ENCODE results near the gene ADGRA3.

ADGRA3 gene

DNA sequence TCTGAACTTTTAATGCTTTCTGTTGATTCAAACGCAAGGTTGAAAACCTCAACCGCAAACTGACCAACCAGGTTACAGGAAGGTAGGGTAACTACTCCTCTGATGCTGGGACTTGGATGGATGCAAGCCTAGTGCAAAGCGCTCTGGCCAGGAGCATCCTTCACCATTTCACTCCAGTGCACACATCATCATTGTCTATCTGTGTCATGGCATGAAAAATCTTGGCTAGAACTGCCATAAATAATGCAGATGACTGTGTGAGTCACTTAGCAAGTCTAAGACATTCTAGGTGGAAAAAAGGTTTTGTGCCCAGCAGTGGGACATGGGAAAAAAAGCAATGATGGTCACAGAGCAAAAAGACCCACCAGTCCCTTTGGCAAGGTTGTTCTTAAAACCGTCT is 10.9 kb downstream of the ADGRA3 start:
- no peak for DNase-seq

DNA sequence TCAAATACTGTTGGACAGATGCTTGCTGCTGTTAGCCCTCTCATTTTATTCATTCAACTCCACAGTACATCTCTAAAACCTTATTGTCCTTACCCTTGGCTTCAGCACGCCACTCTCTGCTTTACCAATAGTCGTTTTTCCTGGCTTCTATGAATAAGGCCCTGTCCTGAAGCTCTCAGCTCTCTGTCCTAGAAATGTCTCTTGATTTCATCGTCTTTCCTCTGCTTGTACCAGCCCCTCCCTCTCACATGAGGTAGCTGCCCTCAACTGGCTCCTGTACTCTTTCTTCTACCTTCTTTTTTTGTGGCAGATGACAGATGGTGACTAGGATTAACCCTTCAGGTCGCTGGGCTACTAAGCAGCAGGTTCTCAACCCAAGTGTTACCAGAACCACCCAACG is 11.4 kb downstream of the ADGRA3 start:
- DNase-seq: no peak

DNA sequence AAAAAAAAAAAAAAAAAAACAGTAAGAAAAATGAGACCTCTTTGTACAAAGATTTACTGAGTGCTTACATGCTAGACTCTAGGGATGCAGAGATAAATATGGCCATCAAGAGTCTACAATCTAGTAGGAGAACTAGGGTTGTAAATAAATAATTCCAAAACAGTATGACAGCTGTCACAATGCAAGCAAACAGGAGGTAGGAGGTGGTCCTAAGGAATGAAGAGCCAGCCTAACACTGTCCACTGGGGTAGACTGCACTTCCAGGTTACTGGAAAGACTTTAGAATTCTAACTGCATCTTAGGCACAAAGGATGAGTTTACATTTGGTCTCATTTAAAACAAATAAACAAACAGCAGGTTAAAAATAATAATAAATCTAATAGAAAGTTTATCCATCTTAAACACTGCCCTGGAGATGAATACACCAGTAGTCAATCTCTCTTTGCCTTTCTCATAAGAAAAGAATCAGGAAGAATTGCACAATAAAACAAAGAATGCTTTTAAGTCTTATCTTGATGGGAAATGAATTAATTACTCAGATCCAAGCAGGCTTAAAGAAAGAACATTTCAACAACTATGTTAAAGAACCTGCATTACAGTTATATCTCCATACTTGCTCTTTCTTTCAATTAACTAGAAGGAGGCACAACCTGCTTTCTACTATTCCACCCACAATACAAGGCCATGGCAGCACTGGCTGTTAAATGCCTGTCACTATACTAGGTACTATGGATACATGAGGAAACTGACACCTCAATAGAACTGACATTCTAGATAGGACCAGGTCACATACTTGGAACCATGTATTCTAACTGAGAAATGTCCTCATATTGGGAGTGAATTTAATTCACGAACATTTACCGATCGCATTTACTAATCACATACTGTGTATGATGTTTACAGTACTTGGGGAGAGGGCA is 12.7 kb downstream of the ADGRA3 start:
- no peak for DNase-seq

DNA sequence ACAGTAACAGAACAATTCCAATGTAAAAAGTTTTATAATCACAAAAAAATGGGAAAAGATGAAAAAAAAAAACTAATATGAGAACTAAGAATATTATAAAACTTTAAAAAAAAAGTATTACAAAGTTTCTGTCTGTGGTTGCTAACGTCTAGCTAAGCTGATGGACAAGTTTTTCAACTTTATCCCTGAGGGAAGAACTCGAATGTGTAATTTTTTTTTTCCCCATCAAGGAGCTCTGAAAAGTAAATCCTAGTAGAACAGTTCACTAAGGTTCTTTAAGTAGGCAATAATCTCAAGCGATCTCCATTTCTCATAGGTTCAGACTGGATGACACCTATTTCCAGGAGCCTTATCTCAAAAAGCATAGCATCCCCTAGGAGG is 14.2 kb downstream of the ADGRA3 start:
- no peak for DNase-seq

DNA sequence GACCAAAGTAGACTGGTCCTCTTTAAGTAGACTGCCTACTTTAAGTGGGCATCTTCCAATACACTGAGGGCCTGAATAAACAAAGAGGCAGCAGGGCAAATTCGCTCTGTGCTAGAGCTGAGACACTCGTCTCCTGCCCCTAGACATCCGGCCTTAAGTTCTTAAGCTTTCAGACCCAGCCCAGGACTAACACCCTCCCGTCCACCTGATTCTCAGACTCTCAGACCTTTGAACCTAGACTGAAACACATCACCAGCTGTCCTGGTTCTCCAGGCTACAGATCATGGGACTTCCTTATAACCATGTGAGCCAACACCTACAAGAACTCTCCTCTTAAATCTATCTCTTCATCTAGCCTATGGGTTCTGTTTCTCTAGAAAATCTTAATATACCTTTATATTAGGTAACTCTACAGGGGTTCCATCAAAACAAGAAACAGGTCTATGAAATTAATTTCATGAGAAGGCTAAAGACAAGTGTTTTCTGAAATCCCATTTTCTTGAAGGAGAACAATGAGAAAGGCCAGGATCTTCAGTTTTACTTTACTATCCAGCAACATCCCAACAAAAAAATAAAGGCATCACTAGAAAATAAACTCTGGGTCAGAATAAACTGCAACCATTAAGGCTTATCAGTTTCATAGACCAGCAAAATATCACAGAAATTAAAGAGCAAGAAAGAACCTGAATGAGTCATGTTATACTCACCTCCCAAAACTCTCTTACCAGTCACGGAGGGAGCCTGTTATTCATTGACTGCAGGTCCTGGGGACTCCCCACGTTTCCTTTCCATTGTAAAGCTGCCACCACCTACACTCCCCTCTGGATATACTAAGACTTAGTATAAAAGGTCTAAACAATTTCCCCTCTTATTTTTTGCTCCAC is 14.8 kb downstream of the ADGRA3 start:
- DNase-seq: no peak

DNA sequence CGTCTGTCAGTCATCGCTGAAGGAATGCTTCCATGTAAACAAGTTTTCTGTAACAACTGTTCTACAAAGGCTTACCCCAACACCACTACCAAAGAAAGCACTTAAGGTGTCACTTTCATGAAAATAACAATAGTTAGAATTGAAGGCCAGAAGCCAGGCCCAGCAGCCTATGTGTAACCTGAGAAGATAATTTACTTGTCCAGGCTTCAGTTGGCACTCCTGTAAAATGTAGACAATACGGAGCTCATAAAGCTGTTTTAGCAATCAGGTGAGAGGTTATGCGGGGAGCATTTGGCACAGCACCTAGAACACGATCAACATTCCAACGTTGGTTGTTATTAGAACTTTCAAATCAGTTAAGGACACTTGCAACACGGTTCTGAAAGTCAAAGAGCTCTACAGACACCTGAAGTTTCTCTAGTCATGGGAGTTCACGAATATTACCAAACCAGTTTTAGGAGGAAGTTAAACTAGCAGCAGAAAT is 15.7 kb downstream of the ADGRA3 start:
- DNase-seq: no peak

DNA sequence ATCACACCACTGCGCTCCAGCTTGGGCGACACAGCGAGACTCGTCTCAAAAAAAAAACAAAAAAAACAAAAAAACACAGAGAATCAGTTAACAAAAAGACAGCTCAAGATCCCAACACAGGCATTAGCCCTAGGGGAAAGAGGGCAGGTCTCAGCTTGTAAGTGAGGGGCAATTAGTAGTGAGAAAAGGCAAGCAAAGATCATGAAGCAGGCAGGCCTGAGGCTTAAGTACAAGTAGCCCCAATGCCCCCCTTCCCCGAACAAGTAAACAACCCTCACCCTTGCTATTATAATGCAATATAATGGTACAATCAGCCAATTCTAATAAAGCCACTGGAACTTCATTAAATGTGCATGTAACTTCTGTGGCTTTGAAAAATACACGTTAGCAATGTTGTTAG is 17.0 kb downstream of the ADGRA3 start:
- no peak for DNase-seq

DNA sequence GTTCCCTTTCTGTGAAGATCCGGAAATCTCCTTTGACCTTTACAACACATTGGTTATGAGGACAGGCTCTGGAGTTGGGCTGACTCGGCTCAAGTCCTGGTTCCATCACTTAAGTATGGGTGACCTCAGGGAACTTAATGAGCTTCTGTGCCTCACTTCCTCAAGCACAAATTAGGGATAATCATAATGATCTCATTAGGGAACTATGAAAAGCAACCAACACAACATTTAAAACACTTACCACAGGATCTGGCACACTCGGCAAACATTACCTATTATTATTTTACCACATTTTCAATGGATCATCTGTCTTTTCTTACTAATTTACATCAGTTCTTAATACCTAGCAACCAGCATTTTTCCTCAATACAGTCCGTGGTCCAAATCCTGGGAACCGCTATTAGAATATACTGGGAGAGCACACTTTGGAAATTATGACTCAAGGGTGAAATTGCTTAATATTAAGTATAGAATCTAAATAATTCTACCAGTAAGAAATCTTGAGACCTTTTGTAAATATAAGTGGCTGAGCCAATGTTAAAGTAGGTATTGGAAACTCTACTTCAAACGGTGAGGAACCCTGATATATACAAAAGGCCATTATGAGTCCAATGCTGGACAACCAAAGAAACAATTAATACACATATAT is 19.6 kb downstream of the ADGRA3 start:
- DNase-seq: no peak

DNA sequence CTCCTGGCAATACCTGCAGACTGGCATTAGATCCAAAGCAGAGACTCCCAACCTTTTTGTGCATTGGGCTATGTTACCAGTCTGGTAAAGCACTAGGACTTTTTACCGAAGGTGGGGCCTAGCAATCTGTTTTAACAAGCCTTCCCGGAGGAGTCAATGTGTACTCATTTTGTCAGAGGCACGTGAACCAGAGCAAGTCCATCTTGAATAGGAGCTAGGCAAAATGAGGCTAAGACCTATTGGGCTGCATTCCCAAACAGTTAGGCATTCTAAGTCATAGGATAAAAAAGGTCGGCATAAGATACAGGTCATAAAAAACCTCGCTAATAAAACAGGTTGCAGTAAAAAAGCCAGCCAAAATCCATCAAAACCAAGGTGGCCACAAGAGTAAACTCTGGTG is 22.3 kb downstream of the ADGRA3 start:
- DNase-seq: no peak

DNA sequence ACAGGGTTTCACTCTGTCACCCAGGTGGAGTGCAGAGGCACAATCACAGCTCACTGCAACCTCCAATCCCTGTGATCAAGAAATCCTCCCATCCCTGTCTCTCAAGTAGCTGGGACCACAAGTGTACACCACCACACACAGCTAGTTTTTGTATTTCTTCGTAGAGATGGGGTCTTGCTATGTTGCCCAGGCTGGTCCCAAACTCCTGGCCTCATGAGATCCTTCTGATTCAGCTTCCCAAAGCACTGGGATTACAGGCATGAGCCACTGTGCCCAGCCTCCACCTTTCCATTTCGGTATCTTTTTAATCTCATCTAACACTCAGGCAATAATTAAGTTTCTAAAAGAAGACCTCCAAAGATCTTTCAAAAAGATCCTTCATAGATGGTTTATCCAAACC is 22.9 kb downstream of the ADGRA3 start:
- DNase-seq: no peak

DNA sequence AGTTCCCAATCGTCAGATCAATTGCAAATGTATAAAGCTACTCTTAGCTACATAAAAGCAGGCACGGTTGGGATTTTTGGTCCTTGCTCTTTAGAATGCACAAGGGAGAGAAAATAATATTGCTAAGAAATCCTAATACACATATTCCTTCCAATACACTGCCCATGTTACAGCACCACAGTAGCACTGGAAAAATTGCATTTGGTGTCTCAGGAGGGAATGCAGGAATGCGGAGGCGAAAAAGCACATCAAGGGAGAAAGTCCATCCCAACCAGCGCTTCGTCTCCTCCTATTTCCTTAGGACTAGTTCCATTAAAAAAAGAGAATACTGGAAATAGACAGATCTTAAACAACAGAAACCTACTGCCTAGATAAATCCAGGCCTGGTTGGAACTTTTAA is 23.9 kb downstream of the ADGRA3 start:
- DNase-seq: no peak

DNA sequence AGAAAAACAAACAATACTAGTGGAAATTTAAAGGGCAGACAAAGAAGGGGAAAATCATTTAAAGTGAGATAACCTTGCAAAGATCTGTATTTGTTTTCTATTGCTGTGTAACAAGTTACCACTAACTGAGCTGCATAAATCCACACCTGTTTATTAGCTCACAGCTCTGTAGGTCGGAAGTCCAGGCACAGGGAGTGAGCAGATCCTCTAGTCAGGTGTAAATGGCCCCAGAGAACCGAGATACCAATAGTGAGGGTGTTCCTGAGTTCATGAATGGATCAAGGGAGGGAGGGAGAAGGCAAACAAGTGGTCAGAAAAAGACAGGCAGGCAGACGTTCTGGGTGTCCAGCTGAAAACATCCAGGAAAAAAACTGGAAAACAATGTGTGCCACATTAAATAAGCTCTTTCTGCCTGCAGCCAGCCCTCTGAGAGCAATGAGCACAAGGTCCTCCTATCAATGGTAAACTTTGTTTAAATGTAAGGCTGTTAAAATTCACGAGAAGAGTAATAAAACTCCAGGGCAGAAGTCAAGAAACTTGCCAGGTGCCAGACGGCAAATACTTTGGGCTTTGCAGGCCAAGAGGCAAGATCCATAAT is 25.0 kb downstream of the ADGRA3 start:
- no peak for DNase-seq

DNA sequence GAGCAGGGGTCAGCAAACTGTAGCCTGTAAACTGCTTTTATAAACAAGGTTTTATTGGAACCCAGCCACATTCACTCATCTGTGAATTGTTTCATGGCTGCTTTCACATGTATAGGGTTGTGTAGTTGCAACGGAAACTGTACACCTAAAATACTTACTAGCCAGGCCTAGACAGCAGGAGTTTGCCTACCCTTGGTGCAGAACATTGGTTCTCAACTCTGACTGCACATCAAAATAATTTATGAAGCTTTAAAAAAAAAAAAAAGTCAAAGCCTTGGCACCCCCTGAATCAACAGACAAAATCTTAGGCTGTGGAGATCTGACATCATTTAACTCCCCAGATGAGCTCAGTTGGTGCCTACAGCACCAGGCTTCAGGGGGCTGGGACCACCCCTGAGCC is 27.8 kb downstream of the ADGRA3 start:
- no peak for DNase-seq

DNA sequence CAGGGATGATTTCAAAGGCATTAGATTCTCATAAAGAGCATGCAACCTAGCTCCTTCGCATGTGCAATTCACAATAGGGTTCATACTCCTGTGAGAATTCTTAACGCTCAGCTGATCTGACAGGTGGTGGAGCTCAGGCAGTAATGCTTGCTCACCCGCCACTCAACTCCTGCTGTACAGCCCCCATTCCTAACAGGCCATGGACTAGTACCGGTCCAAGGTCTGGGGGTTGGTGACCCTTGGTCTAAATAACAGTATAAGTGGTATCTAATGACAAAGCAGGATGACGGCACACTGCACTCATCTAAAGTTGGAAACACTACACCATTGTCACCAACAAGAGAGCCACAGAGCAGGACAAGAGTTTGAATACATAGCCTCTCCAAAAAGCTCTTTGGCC is 28.5 kb downstream of the ADGRA3 start:
- DNase-seq: no peak

DNA sequence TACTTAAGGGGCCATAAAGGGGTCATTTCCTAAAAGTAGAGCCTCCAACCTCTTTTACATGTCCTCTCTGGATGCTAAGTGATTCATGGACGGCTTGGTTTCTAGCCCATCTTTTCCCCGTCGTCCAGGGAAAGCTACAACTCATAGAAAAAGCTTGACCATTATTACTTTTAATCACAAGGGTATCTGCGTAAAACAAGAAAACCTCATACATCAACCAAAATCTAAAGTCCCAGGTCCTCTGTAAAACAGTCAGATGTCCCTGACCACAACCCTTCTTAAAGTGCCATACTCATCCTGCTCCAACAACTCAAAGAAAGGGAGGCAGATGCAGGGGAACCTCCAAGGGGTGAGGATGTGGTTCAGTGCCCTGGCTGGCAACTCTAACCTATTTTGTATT is 29.6 kb downstream of the ADGRA3 start:
- no peak for DNase-seq

DNA sequence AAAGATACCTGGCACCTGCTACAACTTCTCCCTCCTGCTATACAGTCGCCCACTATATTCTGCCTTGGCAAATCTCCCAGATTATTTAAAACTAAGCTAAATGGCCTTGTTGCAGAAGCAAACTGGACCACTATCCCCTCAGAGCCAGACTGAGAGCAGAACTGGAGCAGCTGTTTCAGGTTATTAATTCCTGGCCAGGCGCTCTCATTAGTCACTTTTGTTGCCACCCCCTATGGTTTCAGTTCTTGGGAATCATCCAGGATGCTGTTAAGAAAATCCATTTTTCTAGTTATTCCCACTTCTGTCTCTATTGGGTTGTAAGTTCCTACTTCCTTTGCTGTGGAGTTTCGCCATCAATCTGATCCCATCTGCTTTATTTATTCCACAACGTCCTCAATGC is 30.1 kb downstream of the ADGRA3 start:
- DNase-seq: no peak

DNA sequence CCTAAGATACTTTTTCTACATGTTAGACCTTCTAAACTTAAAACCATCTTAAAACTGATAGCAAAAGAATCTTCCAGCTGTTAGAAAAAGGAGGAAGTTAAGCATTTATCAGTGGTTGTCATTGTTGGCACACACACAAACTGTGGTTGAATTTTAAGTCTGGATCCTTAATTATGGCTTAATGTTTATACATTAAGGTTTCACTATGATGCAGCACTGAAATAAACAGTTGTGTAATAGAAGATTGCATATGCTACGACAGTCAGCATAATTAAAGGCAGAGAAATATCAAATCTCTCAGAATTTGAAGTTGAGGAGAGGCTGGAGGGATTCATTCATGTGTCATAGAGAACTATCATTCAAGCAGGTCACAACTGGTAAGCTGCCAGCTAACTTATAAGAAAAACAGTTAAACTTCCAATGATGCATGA is 32.3 kb downstream of the ADGRA3 start:
- no peak for DNase-seq

DNA sequence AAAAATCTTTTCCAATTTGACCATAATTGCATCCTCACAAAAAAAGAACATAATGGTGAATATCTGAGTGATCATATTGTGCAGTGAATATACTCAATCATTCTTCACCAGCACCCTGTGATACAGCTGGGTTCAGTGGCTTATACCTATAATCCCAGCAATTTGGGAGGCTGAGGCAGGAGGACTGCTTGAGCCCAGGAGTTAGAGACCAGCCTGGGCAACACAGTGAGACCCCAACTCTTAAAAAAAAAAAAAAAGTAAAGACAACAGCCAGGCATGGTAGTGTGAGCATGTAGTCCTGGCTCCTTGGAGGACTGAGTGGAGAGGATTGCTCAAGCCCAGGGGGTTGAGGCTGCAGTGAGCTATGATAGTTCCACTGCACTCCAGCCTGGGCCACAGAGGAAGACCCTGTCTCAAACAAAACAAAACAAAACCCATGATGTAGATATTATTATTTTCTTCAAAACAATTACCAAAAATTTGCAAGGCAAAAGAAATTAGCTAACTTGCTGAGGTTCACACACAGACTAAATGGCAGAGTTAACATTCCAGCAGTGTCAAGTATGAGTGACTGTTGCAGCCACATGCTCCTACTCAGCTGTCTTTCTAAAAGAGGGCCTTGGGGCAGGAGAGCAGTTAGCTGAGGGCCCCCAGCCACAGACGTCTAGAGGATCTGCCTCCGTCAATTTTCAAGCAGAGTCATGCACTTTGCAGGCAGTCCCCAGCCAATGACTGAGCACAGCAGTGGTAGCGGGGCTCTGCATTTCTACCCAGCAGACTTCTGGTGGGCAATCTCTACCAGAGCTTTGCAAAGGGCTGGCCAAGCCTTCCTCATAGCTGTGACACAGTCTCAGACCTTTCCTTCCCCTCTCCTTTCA is 33.4 kb downstream of the ADGRA3 start:
- no peak for DNase-seq

DNA sequence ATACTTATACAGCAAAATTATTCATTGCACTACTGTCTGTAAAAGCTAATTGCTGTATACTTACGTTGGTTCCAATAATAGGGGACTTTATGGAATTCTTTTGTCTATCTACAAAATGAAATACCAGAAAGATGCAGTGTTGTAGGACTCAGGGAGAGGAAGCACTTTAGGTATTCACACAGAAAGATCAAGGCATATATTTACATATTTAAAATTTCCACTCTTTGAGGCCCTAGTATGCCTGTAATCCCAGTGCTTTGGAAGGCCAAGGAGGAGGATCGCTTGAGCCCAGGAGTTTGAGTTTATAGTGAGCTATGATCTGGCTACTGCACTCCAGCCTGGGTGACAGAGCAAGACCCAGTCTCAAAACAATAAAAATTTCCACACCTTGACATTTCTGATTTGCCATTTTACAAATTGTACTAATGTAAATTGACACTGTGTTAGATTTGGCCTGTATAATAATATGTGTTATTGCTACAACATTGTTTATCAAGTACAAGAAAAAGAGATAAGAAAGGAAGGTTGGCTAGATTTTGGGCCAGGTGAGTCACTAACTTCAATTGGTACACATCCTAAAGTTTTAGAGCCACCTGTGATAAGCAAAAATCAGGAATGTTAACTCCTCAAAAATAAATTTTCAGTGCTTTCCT is 35.1 kb downstream of the ADGRA3 start:
- DNase-seq: no peak

DNA sequence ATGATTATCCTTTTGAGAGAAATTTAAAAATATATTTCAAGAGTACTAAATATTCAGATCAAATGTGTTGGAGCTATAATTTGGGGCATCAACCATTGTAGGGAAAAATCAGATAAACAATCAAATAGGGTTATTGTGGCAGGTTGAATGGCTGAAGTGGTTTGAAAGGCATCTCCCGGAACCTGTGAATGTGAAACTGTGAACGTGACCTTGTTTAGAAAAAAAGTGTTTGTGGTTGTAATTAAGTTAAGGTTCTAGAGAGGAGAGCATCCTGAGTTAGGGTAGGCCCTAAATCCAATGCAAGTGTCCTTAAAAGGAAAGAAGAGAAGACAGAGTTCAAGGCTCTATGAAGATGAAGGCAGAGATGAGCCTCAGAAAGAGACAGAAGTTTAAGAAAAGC is 37.4 kb downstream of the ADGRA3 start:
- no peak for DNase-seq

DNA sequence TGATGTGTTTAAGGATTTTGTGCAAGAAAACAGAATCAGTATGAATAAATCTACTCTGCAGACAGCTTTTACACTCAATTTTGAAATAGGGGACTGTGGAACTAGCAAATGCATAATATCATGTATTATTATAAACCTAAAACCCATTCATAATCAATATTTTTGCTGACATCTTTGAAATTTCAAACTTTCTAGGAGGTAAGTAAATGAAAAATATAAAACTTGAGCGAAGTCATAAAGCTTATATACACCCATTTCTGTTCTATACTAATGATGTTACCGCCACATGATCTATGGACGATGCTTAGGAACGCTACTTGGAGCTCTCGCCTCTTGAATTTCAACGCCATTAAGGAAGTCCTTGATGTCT is 38.1 kb downstream of the ADGRA3 start:
- DNase-seq: no peak

All from activated effector memory CD4-positive, alpha-beta T cell treated with anti-CD3 and anti-CD28 coated beads, Interleukin-2, amount 50 U/mL, for 16 hours (primary cell).